NB4 (cell line): ENCODE measurements around the gene CES3.

Experiments
- DNase-seq: peaks from one replicate; pipeline ENCODE4 v3.0.0; 2010; ENCODE audit warnings: low read depth
- H3K4me3 ChIP-seq: one replicate; pipeline ENCODE4 v1.5.1; 2011; ENCODE audit warnings: mild to moderate bottlenecking, low read depth, low read length, moderate library complexity
- CTCF ChIP-seq: IDR thresholded peaks from one replicate; pipeline ENCODE4 v1.5.1; 2012; ENCODE audit warnings: low read depth, low read length
- MAX ChIP-seq: IDR thresholded peaks from 2 replicates; pipeline ENCODE4 v1.6.1; 2011; ENCODE audit warnings: low read depth, low read length
- MYC ChIP-seq: IDR thresholded peaks from 2 replicates; pipeline ENCODE4 v1.6.1; 2011; ENCODE audit warnings: low read depth, low read length
- POLR2A ChIP-seq: IDR thresholded peaks from 2 replicates; pipeline ENCODE4 v1.6.1; 2011; ENCODE audit warnings: mild to moderate bottlenecking; ENCODE audit not compliant: insufficient read length; ENCODE audit errors: extremely low read depth

The CES3 gene

GRCh38 chr16:66935314-66936011 lies 25.6 kb upstream of the CES3 start, which contains the start of gene CES2:
CES2 (plus strand) TSS chr16:66935516; CDS start chr16:66935636, 120 bp downstream.
- H3K4me3 ChIP-seq = peak within 1 kb of the TSS; percentile 84
- DNase-seq = no peak
- TF ChIP-seq POLR2A = no peak
- no peak for TF ChIP-seq CTCF
- TF ChIP-seq MYC = no peak
- no peak for TF ChIP-seq MAX

- no peak for TF ChIP-seq MAX
- no peak for TF ChIP-seq POLR2A
- TF ChIP-seq CTCF = no peak
- TF ChIP-seq MYC = no peak
- no peak overlapping the region for H3K4me3 ChIP-seq
- no peak for DNase-seq
Measured at GRCh38 chr16:66936462-66936861, 24.6 kb upstream of the CES3 start.

GRCh38 chr16:66936889-66937554 lies 24.0 kb upstream of the CES3 start:
- H3K4me3 ChIP-seq = no peak overlapping the region
- TF ChIP-seq MYC (no peak), MAX (no peak), POLR2A (no peak), CTCF (no peak)
- no peak for DNase-seq

- DNase-seq = no peak
- H3K4me3 ChIP-seq = no peak overlapping the region
- TF ChIP-seq CTCF = no peak
- no peak for TF ChIP-seq MAX
- no peak for TF ChIP-seq POLR2A
- no peak for TF ChIP-seq MYC
Measured at GRCh38 chr16:66937725-66938337, 23.2 kb upstream of the CES3 start.

- no peak overlapping the region for H3K4me3 ChIP-seq
- DNase-seq = no peak
- TF ChIP-seq MYC (no peak), CTCF (no peak), MAX (no peak), POLR2A (no peak)
Measured at GRCh38 chr16:66939366-66939765, 21.7 kb upstream of the CES3 start.
